ENCODE data around the gene PPM1N.

DNA sequence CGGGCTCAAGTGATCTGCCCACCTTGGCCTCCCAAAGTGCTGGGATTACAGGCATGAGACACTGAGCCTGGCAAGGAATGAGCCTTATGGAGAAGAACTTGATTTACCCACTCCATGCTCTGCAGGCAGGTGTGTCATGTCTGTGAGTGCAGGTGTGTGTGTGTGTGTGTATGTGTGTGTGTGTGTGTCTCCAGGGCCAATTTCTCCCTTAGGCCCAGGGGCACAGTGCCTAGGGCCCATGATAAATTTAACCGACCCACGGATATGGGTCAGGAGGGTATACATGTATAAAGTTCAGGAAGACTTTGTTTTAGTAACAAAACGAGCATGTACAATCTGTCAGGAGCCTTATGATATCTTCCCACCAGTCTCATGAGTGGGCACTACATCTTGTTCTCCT is 35.0 kb upstream of the PPM1N start:
- TF ChIP-seq POLR2A (IDR thresholded peaks at IDR 0.05; ENCODE audit: low read length): no peak
- no peak for TF ChIP-seq GATA1 (IDR thresholded peaks at IDR 0.05; ENCODE audit: low read depth, low read length)

Data from erythroblast (primary cell).